GM12865 (cell line): ENCODE data around the gene ATP13A2.

Experiments
- DNase-seq: peaks from one replicate; pipeline ENCODE4 v3.0.0; 2010; ENCODE audit warnings: low read depth
- H3K4me3 ChIP-seq: 2 replicates; pipeline ENCODE4 v1.5.1; 2011; ENCODE audit warnings: mild to moderate bottlenecking, low read depth, low read length, control low read depth
- TF ChIP-seq, protein P1 (sequence below): IDR thresholded peaks from 2 replicates; pipeline ENCODE4 v1.5.1; 2011; ENCODE audit warnings: low read length, control low read depth, low read depth, inconsistent platforms; ENCODE audit not compliant: insufficient read depth; ENCODE audit errors: missing control alignments

Gene ATP13A2

DNA sequence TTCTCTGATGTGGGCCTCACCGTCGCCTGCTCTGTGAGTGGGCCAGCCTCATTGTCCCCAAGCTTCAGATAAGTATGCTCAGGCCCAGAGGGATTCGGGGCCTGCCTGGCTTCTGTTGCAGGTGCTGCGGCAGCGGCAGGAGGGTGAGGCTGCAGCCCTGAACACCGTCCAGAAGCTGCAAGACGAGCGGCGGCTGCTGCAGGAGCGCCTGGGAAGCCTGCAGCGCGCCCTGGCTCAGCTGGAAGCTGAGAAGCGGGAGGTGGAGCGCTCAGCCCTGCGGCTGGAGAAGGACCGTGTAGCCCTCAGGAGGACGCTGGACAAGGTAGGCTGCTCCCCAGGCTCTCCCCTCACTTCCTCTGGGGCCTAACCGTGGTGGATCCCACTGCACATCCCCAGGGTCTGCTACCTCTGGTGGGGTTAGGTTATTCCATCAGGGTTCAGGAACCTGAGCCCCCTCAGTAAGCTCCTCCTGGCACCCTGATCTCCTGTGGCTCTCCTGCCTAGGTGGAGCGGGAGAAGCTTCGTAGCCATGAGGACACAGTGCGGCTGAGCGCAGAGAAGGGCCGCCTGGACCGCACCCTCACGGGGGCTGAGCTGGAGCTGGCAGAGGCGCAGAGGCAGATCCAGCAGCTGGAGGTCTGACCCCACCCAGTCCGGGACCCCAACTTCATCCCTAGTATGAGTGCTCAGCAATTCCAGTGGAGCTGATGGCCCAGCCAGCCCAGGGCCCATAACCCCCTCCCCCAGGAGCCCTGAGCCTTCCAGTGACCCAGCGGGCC is 41.4 kb downstream of the ATP13A2 start:
- no peak overlapping the region for H3K4me3 ChIP-seq
- TF ChIP-seq, protein P1, sequence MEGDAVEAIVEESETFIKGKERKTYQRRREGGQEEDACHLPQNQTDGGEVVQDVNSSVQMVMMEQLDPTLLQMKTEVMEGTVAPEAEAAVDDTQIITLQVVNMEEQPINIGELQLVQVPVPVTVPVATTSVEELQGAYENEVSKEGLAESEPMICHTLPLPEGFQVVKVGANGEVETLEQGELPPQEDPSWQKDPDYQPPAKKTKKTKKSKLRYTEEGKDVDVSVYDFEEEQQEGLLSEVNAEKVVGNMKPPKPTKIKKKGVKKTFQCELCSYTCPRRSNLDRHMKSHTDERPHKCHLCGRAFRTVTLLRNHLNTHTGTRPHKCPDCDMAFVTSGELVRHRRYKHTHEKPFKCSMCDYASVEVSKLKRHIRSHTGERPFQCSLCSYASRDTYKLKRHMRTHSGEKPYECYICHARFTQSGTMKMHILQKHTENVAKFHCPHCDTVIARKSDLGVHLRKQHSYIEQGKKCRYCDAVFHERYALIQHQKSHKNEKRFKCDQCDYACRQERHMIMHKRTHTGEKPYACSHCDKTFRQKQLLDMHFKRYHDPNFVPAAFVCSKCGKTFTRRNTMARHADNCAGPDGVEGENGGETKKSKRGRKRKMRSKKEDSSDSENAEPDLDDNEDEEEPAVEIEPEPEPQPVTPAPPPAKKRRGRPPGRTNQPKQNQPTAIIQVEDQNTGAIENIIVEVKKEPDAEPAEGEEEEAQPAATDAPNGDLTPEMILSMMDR, result no peak
- DNase-seq, result no peak

GRCh38 chr1:16969651-16970050 is 42.1 kb downstream of the ATP13A2 start:
- H3K4me3 ChIP-seq, result no peak overlapping the region
- no peak for DNase-seq
- TF ChIP-seq, protein P1, result no peak

GRCh38 chr1:16969057-16969611 is 42.6 kb downstream of the ATP13A2 start:
- TF ChIP-seq, protein P1, result no peak
- no peak for DNase-seq
- no peak overlapping the region for H3K4me3 ChIP-seq

DNA sequence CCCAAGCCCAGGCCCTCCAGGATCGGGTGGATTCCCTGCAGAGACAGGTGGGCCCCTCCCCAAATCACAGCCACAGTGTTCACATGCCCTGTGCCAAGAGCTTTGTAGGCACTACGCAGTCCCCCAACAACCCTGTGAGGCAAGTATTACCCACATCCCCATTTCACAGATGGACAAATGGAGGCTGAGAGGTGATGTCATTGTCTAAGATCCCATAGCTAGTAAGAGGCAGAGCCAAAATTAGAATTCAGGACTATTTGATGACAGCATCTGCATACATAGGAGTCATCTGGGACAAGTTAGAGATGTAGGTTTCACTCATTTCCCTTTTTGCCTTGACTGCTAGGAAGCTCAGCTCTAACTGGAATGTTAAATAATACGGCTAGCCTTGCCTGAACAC is 43.4 kb downstream of the ATP13A2 start:
- TF ChIP-seq, protein P1, result no peak
- no peak for DNase-seq
- H3K4me3 ChIP-seq, result no peak overlapping the region

DNA sequence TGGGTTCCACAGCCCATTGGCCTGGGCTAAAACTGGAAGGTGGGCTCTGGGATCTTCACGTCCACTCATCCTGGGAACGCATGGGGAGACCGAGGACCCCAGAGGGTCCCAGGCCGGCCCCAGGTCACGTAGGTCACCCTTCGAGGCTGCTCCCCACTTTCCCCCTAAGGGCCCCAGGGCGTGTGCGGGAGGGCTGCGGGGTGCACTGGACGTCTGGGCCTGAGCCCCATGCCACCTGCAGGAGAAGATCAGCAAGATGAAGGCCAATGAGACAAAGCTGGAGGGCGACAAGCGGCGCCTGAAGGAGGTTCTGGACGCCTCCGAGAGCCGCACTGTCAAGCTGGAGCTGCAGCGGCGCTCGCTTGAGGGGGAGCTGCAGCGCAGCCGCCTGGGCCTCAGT is 43.8 kb downstream of the ATP13A2 start:
- TF ChIP-seq, protein P1, result no peak
- H3K4me3 ChIP-seq, result no peak overlapping the region
- no peak for DNase-seq

DNA sequence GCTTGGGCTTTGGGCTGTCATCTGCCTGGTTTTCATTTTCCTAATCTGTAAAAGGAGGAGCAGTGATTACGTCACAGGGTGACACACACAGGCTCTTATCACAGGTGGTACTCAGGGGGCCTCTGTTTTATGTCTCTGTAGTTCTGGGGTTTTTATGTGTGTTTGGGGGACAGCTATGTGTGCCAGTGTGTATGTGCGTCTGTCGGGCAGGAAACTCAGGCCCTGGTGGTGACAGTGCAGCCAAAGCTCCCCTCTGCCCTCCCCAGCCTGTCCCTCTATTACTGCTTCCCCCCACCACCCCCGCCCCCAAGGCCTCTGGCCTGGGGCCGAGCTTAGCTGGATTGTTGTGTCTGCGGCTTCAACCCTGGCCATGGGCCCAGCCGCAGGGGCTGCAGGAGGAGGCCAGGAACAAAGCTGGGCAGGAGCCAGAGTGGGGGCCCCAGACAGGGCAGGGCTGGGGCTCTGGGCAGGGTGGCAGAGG is 44.6 kb downstream of the ATP13A2 start:
- H3K4me3 ChIP-seq, result no peak overlapping the region
- DNase-seq, result no peak
- TF ChIP-seq, protein P1, result no peak
